ENCODE data around the gene HPSE. TPM values are rescaled to one million over a fixed set of nuclear protein-coding genes. Genes with fewer than 3 reads are reported as not detected.

Gene HPSE
- total RNA-seq, 1 donor from 2014 or later: 1.8 TPM

- no peak for TF ChIP-seq CTCF (IDR thresholded peaks at IDR 0.05; ENCODE audit: partially characterized antibody, unreplicated experiment)
- Mint-ChIP-seq H3K27ac (ENCODE audit: unreplicated experiment) (no peak overlapping the region), H3K9me3 (ENCODE audit: unreplicated experiment) (peaks cover 1% of the 10 kb centered on the region), H3K4me1 (ENCODE audit: low read depth, unreplicated experiment) (no peaks in the 10 kb centered on the region), H3K36me3 (ENCODE audit: unreplicated experiment) (no peaks in the 10 kb centered on the region), H3K27me3 (ENCODE audit: unreplicated experiment) (no peaks in the 10 kb centered on the region), H3K4me3 (ENCODE audit: unreplicated experiment) (no peak overlapping the region)
- DNase-seq: no peak
Observed at GRCh38 chr4:83356899-83357661, 22.4 kb upstream of the HPSE start.

- no peak for TF ChIP-seq CTCF (IDR thresholded peaks at IDR 0.05; ENCODE audit: partially characterized antibody, unreplicated experiment)
- no peaks in the 10 kb centered on the region for H3K27me3 Mint-ChIP-seq (ENCODE audit: unreplicated experiment)
Observed at GRCh38 chr4:83353516-83353915, 18.9 kb upstream of the HPSE start.

GRCh38 chr4:83348074-83348473 lies 13.4 kb upstream of the HPSE start:
- peaks cover 4% of the 10 kb centered on the region for H3K27me3 Mint-ChIP-seq (ENCODE audit: unreplicated experiment)
- H3K4me1 Mint-ChIP-seq (ENCODE audit: low read depth, unreplicated experiment): no peaks in the 10 kb centered on the region
- peaks cover 8% of the 10 kb centered on the region for H3K36me3 Mint-ChIP-seq (ENCODE audit: unreplicated experiment)
- no peak overlapping the region for H3K27ac Mint-ChIP-seq (ENCODE audit: unreplicated experiment)
- no peak for DNase-seq
- H3K9me3 Mint-ChIP-seq (ENCODE audit: unreplicated experiment): peaks cover 8% of the 10 kb centered on the region
- TF ChIP-seq CTCF (IDR thresholded peaks at IDR 0.05; ENCODE audit: partially characterized antibody, unreplicated experiment): no peak
- H3K4me3 Mint-ChIP-seq (ENCODE audit: unreplicated experiment): no peak overlapping the region

More at GRCh38 chr4:83353516-83353915, 18.9 kb upstream of the HPSE start:
- Mint-ChIP-seq H3K9me3 (ENCODE audit: unreplicated experiment) (peaks cover 1% of the 10 kb centered on the region), H3K27ac (ENCODE audit: unreplicated experiment) (no peak overlapping the region), H3K4me1 (ENCODE audit: low read depth, unreplicated experiment) (no peaks in the 10 kb centered on the region), H3K4me3 (ENCODE audit: unreplicated experiment) (no peak overlapping the region), H3K36me3 (ENCODE audit: unreplicated experiment) (no peaks in the 10 kb centered on the region)
- DNase-seq: no peak

DNA sequence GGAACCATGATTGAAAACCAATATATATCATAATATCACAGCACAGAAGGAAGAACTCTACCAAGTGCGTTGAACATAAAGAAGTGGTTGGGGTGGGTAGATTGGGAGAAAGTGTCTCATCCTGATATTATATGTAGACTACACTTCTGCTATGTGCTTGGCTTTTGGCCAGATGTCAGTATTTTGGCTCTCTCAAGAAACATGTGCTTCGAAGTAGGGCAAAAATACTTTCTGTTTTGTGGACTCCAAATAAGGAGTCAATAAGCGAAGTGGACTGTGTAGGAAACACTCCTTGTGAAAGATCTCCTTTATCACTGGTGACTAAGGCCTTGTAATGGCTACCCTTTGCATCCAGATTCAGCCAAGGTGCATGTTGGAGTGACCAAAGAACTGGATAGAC lies 7.8 kb upstream of the HPSE start:
- Mint-ChIP-seq H3K36me3 (ENCODE audit: unreplicated experiment) (peaks cover 8% of the 10 kb centered on the region), H3K27ac (ENCODE audit: unreplicated experiment) (no peak overlapping the region), H3K4me3 (ENCODE audit: unreplicated experiment) (no peak overlapping the region), H3K27me3 (ENCODE audit: unreplicated experiment) (peaks cover 3% of the 10 kb centered on the region), H3K4me1 (ENCODE audit: low read depth, unreplicated experiment) (no peaks in the 10 kb centered on the region), H3K9me3 (ENCODE audit: unreplicated experiment) (peaks cover 6% of the 10 kb centered on the region)
- TF ChIP-seq CTCF (IDR thresholded peaks at IDR 0.05; ENCODE audit: partially characterized antibody, unreplicated experiment): no peak
- DNase-seq: no peak

- H3K4me1 Mint-ChIP-seq (ENCODE audit: low read depth, unreplicated experiment): no peaks in the 10 kb centered on the region
- peaks cover 2% of the 10 kb centered on the region for H3K9me3 Mint-ChIP-seq (ENCODE audit: unreplicated experiment)
- TF ChIP-seq CTCF (IDR thresholded peaks at IDR 0.05; ENCODE audit: partially characterized antibody, unreplicated experiment): no peak
- H3K27me3 Mint-ChIP-seq (ENCODE audit: unreplicated experiment): peaks cover 3% of the 10 kb centered on the region
- H3K27ac Mint-ChIP-seq (ENCODE audit: unreplicated experiment): no peak overlapping the region
- peaks cover 4% of the 10 kb centered on the region for H3K36me3 Mint-ChIP-seq (ENCODE audit: unreplicated experiment)
- H3K4me3 Mint-ChIP-seq (ENCODE audit: unreplicated experiment): no peak overlapping the region
- no peak for DNase-seq
Observed at GRCh38 chr4:83340692-83341343, 6.2 kb upstream of the HPSE start.
